Subcutaneous adipose tissue (tissue), 4 donors: ENCODE results near the gene NAV2. TPM values are rescaled to one million over a fixed set of nuclear protein-coding genes. Genes with fewer than 3 reads are reported as not detected.

Experiments
- CTCF ChIP-seq: fragments of 450-650 bp; IDR thresholded peaks from one replicate; pipeline ENCODE4 v1.5.1; 2016; ENCODE audit warnings: low read depth, mild to moderate bottlenecking, control low read depth, antibody characterized with exemption, moderate library complexity
- total RNA-seq, 4 donors: library from RNA; depleted of rRNA; stranded (reverse); fragments of >200 nt; gene quantifications; one replicate each; pipeline ENCODE4 v1.1.0, GENCODE V29; 2016

Gene NAV2
- total RNA-seq, 4 donors from 2014 or later, result 13.6 to 31.5 (median 27.8) TPM

DNA sequence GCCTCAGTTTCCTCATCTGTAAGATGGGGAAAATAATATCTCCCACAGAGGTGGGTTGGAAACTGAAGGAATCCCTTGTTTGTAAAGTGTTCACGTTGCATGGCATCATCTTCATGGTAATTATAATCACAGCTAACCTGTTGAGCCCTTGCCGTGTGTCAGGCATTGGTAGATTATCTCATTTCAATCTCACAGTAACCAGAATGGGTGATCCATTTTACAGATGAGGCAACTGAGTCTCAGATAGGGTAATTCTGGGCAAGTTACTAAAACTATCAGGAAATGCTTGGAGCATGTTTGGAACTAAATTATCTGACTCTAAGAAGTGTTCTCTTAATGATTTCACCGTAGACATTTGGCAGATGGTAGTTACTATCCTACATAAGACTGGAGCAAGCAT is 109.4 kb downstream of the NAV2 start:
- no peak for TF ChIP-seq CTCF

GRCh38 chr11:19822531-19822930 is 109.9 kb downstream of the NAV2 start:
- no peak for TF ChIP-seq CTCF

- no peak for TF ChIP-seq CTCF
These were observed 114.0 kb downstream of the NAV2 start for GRCh38 chr11:19826606-19827005.

GRCh38 chr11:19827399-19828135 is 114.9 kb downstream of the NAV2 start:
- TF ChIP-seq CTCF, result no peak

- TF ChIP-seq CTCF, result no peak
These were observed 115.9 kb downstream of the NAV2 start for GRCh38 chr11:19828382-19829108.

- no peak for TF ChIP-seq CTCF
These were observed 116.6 kb downstream of the NAV2 start for GRCh38 chr11:19829109-19829837.
